Neural cell (in vitro differentiated cells): ENCODE results near the gene CXXC1. TPM values are rescaled to one million over a fixed set of nuclear protein-coding genes. Genes with fewer than 3 reads are reported as not detected.

Experiments
- H2AFZ ChIP-seq: fragments of 200-600, 300-800 bp; sonication (generic), shearing (Covaris generic); 2 replicates; pipeline ENCODE4 v1.6.0; 2014; ENCODE audit warnings: low read depth, mild to moderate bottlenecking, antibody characterized with exemption, low read length, moderate library complexity
- H3F3A ChIP-seq: fragments of 200-600 bp; shearing (Covaris generic); 2 replicates; pipeline ENCODE4 v1.6.1; 2016; ENCODE audit warnings: mild to moderate bottlenecking, moderate library complexity, mixed read lengths, antibody characterized with exemption, low read length; ENCODE audit not compliant: insufficient read depth, poor library complexity, severe bottlenecking
- H3K27ac ChIP-seq: fragments of 200-600, 300-800 bp; sonication (generic), shearing (Covaris generic); 2 replicates; pipeline ENCODE4 v1.5.1; 2014; ENCODE audit warnings: mild to moderate bottlenecking, low read length, moderate library complexity
- H3K27me3 ChIP-seq: fragments of 300-800, 200-600 bp; sonication (generic), shearing (Covaris generic); 2 replicates; pipeline ENCODE4 v1.6.0; 2014; ENCODE audit warnings: mild to moderate bottlenecking, low read depth, low read length, moderate library complexity; ENCODE audit not compliant: insufficient read depth
- H3K36me3 ChIP-seq: fragments of 300-800, 200-600 bp; sonication (generic), shearing (Covaris generic); 2 replicates; pipeline ENCODE4 v1.5.1; 2014; ENCODE audit warnings: mild to moderate bottlenecking, antibody characterized with exemption, low read length, moderate library complexity; ENCODE audit not compliant: insufficient read depth
- H3K4me2 ChIP-seq: fragments of 300-800, 200-600 bp; sonication (generic), shearing (Covaris generic); 2 replicates; pipeline ENCODE4 v1.6.0; 2014; ENCODE audit warnings: mild to moderate bottlenecking, low read length
- H3K4me3 ChIP-seq: fragments of 300-800, 200-600 bp; sonication (generic), shearing (Covaris generic); 2 replicates; pipeline ENCODE4 v1.5.1; 2014; ENCODE audit warnings: mild to moderate bottlenecking, low read length, moderate library complexity
- H3K79me2 ChIP-seq: fragments of 200-600 bp; shearing (Covaris generic); replicated peaks from 2 replicates; pipeline ENCODE4 v1.6.0; 2014; ENCODE audit warnings: mild to moderate bottlenecking, low read length, moderate library complexity; ENCODE audit not compliant: insufficient read depth
- H3K9ac ChIP-seq: fragments of 300-800, 200-600 bp; sonication (generic), shearing (Covaris generic); 2 replicates; pipeline ENCODE4 v1.6.1; 2016; ENCODE audit warnings: mild to moderate bottlenecking, low read length, mixed read lengths
- H3K9me2 ChIP-seq: fragments of 200-600 bp; shearing (Covaris generic); 2 replicates; pipeline ENCODE4 v1.6.1; 2016; ENCODE audit warnings: mild to moderate bottlenecking, low read length, mixed read lengths; ENCODE audit not compliant: insufficient read depth
- H3K9me3 ChIP-seq: fragments of 200-600, 300-800 bp; sonication (generic), shearing (Covaris generic); 2 replicates; pipeline ENCODE4 v1.6.1; 2016; ENCODE audit warnings: mild to moderate bottlenecking, mixed run types, low read length, moderate library complexity, mixed read lengths
- H4K20me1 ChIP-seq: fragments of 200-600 bp; shearing (Covaris generic); 2 replicates; pipeline ENCODE4 v1.6.1; 2016; ENCODE audit warnings: mild to moderate bottlenecking, mixed run types; ENCODE audit not compliant: insufficient read depth
- EP300 ChIP-seq: fragments of 450-650 bp; conservative IDR thresholded peaks from 2 replicates; pipeline ENCODE4 v1.6.1; 2014; ENCODE audit warnings: antibody characterized with exemption, mild to moderate bottlenecking, moderate library complexity; ENCODE audit not compliant: poor library complexity, severe bottlenecking
- EZH2 ChIP-seq: fragments of 200-600, 300-800 bp; shearing (Covaris generic), sonication (generic); IDR thresholded peaks from 2 replicates; pipeline ENCODE4 v1.6.1; 2014; ENCODE audit warnings: antibody characterized with exemption, low read length, borderline replicate concordance, mild to moderate bottlenecking; ENCODE audit not compliant: insufficient read depth, poor library complexity, severe bottlenecking
- MXI1 ChIP-seq: fragments of 450-650 bp; conservative IDR thresholded peaks from 2 replicates; pipeline ENCODE4 v1.6.1; 2014; ENCODE audit warnings: antibody characterized with exemption, mild to moderate bottlenecking; ENCODE audit not compliant: poor library complexity, severe bottlenecking
- POLR2AphosphoS5 ChIP-seq: IDR thresholded peaks from 2 replicates; pipeline ENCODE4 v1.6.1; 2012
- RAD21 ChIP-seq: fragments of 450-650 bp; conservative IDR thresholded peaks from 2 replicates; pipeline ENCODE4 v1.6.1; 2014; ENCODE audit warnings: antibody characterized with exemption, mild to moderate bottlenecking, moderate library complexity
- SMC3 ChIP-seq: fragments of 450-650 bp; conservative IDR thresholded peaks from 2 replicates; pipeline ENCODE4 v1.6.1; 2014; ENCODE audit warnings: antibody characterized with exemption, mild to moderate bottlenecking, moderate library complexity; ENCODE audit not compliant: poor library complexity
- TAF1 ChIP-seq: IDR thresholded peaks from 2 replicates; pipeline ENCODE4 v1.6.1; 2012; ENCODE audit warnings: low read depth
- polyA plus RNA-seq: library from polyadenylated mRNA; depleted of rRNA; stranded (reverse); fragments of >200 nt; gene quantifications from 2 replicates; pipeline ENCODE4 v1.2.3, GENCODE V29; 2014
- TF ChIP-seq, protein P1 (sequence below): fragments of 450-650 bp; IDR thresholded peaks from 2 replicates; pipeline ENCODE4 v1.5.1; 2014; ENCODE audit warnings: antibody characterized with exemption, mild to moderate bottlenecking, moderate library complexity; ENCODE audit not compliant: poor library complexity, severe bottlenecking
- TF ChIP-seq, protein P2 (sequence below): IDR thresholded peaks from 2 replicates; pipeline ENCODE4 v1.6.1; 2012; ENCODE audit warnings: borderline replicate concordance

The CXXC1 gene
- polyA plus RNA-seq, 1 donor from 2014 or later = 99.8 TPM

DNA sequence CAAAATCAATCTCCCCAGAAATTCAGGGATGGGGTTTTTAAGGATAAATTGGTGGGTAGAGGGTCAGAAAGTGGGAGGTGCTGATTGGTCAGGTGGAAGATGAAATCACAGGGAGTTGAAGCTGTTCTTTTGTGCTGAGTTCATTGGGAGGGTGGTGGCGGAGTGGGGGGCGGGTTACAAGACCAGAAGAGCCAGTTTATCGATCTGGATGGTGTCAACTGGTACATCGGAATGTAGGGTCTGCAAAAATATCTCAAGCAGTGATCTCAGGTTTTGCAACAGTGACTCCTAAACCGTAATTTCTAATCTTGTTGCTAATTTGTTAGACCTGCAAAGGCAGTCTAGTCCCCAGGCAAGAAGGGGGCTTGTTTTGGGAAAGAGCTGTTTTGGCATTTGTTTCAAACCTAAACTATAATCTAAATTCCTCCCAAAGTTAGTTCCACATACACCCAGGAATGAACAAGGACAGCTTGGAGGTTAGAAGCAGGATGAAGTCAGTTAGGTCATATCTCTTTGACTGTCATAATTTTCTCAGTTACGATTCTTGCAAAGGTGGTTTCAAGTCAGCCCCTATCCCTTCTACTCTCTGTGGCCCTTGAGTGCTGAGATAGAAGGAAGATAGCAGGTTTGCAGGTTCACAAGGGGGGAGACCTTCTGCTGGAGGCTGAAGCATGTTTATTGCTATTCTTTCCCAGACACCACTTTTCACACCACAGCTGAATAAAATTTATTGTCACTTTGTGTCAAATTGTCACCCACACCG is 12.3 kb upstream of the CXXC1 start:
- Histone ChIP-seq H3K36me3 (no peaks in the 10 kb centered on the region), H3K27ac (no peak overlapping the region), H3K9me2 (no peaks in the 10 kb centered on the region), H3K79me2 (no peaks in the 10 kb centered on the region), H3K4me2 (no peak overlapping the region), H3K9ac (no peak overlapping the region), H3F3A (no peaks in the 10 kb centered on the region), H4K20me1 (no peaks in the 10 kb centered on the region), H3K9me3 (no peaks in the 10 kb centered on the region), H3K27me3 (peaks cover 4% of the 10 kb centered on the region), H3K4me3 (no peak overlapping the region), H2AFZ (no peak overlapping the region)
- TF ChIP-seq SMC3 = no peak
- TF ChIP-seq RAD21 = no peak
- TF ChIP-seq, protein P1, sequence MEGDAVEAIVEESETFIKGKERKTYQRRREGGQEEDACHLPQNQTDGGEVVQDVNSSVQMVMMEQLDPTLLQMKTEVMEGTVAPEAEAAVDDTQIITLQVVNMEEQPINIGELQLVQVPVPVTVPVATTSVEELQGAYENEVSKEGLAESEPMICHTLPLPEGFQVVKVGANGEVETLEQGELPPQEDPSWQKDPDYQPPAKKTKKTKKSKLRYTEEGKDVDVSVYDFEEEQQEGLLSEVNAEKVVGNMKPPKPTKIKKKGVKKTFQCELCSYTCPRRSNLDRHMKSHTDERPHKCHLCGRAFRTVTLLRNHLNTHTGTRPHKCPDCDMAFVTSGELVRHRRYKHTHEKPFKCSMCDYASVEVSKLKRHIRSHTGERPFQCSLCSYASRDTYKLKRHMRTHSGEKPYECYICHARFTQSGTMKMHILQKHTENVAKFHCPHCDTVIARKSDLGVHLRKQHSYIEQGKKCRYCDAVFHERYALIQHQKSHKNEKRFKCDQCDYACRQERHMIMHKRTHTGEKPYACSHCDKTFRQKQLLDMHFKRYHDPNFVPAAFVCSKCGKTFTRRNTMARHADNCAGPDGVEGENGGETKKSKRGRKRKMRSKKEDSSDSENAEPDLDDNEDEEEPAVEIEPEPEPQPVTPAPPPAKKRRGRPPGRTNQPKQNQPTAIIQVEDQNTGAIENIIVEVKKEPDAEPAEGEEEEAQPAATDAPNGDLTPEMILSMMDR = no peak
- no peak for TF ChIP-seq TAF1
- no peak for TF ChIP-seq EZH2
- TF ChIP-seq POLR2AphosphoS5 = no peak
- TF ChIP-seq, protein P2, sequence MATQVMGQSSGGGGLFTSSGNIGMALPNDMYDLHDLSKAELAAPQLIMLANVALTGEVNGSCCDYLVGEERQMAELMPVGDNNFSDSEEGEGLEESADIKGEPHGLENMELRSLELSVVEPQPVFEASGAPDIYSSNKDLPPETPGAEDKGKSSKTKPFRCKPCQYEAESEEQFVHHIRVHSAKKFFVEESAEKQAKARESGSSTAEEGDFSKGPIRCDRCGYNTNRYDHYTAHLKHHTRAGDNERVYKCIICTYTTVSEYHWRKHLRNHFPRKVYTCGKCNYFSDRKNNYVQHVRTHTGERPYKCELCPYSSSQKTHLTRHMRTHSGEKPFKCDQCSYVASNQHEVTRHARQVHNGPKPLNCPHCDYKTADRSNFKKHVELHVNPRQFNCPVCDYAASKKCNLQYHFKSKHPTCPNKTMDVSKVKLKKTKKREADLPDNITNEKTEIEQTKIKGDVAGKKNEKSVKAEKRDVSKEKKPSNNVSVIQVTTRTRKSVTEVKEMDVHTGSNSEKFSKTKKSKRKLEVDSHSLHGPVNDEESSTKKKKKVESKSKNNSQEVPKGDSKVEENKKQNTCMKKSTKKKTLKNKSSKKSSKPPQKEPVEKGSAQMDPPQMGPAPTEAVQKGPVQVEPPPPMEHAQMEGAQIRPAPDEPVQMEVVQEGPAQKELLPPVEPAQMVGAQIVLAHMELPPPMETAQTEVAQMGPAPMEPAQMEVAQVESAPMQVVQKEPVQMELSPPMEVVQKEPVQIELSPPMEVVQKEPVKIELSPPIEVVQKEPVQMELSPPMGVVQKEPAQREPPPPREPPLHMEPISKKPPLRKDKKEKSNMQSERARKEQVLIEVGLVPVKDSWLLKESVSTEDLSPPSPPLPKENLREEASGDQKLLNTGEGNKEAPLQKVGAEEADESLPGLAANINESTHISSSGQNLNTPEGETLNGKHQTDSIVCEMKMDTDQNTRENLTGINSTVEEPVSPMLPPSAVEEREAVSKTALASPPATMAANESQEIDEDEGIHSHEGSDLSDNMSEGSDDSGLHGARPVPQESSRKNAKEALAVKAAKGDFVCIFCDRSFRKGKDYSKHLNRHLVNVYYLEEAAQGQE = no peak
- TF ChIP-seq MXI1 = no peak
- no peak for TF ChIP-seq EP300

DNA sequence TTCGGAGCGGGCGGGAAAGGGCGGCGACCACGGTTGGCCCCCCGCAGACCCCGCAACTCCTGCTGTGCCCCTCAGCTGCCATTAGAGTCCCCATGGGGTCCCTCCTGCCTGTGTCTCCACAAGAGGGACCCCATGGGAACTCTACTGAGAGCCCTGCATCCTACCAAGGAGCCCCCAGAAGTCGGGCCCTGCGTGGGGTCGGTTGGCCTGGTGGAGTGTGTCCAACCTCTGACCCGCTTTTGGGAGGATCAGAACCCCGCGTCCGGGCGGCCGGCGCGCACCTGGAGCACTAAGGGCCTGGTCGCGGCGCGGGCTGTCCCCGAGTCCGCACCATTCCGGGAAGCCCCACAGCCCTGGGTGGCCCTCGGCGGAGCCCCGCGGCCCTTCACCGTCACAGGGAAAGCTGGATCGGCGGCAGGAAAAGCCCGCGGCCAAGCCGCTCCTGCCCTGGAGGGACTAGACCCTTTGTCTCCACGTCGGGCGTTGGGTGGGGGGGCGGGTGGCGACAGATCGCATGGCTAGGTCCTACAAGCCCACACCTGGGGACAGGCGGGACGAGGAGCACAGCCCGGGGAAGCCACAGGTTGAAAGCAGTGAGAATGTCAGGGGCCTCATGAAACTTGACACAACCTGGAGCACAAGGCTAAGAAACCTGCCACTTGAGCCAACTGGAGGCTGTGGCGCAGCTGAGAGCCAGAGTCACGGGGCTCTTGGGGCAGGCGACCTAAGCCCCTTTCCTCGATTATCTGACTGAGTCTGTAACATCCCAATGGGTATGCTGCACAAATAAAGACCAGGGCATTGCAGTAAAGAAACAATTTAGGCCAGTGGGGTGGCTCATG is 11.2 kb upstream of the CXXC1 start:
- Histone ChIP-seq H3K9me3 (no peaks in the 10 kb centered on the region), H3K36me3 (no peaks in the 10 kb centered on the region), H3K9ac (no peak overlapping the region), H3K79me2 (no peaks in the 10 kb centered on the region), H3K4me2 (no peak overlapping the region), H3K27ac (no peak overlapping the region), H2AFZ (no peak overlapping the region), H4K20me1 (no peaks in the 10 kb centered on the region), H3F3A (no peaks in the 10 kb centered on the region), H3K4me3 (peak overlapping the region; percentile 63), H3K9me2 (no peaks in the 10 kb centered on the region), H3K27me3 (peaks cover 4% of the 10 kb centered on the region)
- TF ChIP-seq POLR2AphosphoS5 = no peak
- no peak for TF ChIP-seq RAD21
- TF ChIP-seq TAF1 = no peak
- TF ChIP-seq, protein P1 = no peak
- no peak for TF ChIP-seq EP300
- TF ChIP-seq MXI1 = no peak
- no peak for TF ChIP-seq EZH2
- TF ChIP-seq, protein P2 = no peak
- no peak for TF ChIP-seq SMC3
